K562 (cell line): ENCODE measurements around the gene VRK3. TPM values are rescaled to one million over a fixed set of nuclear protein-coding genes. Genes with fewer than 3 reads are reported as not detected.
A peak's percentile ranks its signal among the peaks of the same experiment; 100 is the strongest.

ENCODE experiments used
- AFF1 ChIP-seq, 2 experiments: fragments of 450-650 bp; IDR thresholded peaks; 2 replicates each; pipeline ENCODE4 v1.6.1; 2018; ENCODE audit warnings: mild to moderate bottlenecking in 2 of 2, low read depth in 1 of 2; ENCODE audit not compliant: partially characterized antibody in 2 of 2
- CBFA2T3 ChIP-seq: fragments of 450-650 bp; IDR thresholded peaks from 2 replicates; pipeline ENCODE4 v1.6.1; 2017
- JUN ChIP-seq, 2 experiments: sonication (generic) in 1 of 2; formaldehyde crosslinking in 1 of 2; IDR thresholded peaks; 2 replicates each; pipeline versions ENCODE4 v1.6.1 to v1.8.0; 2012 to 2022; ENCODE audit warnings: borderline replicate concordance in 2 of 2, mild to moderate bottlenecking in 2 of 2, improper control_type of control experiment in 1 of 2, low read depth in 1 of 2, low read length in 1 of 2, missing genetic modification reagents in 1 of 2
- MAZ ChIP-seq, 2 experiments: fragments of 450-650 bp in 1 of 2; sonication (generic) in 1 of 2; formaldehyde crosslinking; IDR thresholded peaks in 1 of 2; conservative IDR thresholded peaks in 1 of 2; 2 replicates each; pipeline versions ENCODE4 v1.4.0 to v1.5.0; 2020; ENCODE audit warnings: mild to moderate bottlenecking in 1 of 2, missing genetic modification reagents in 1 of 2
- NCOA1 ChIP-seq: fragments of 450-650 bp; IDR thresholded peaks from 2 replicates; pipeline ENCODE4 v1.6.1; 2016; ENCODE audit warnings: low read depth
- TOE1 ChIP-seq, 2 experiments: fragments of 450-650 bp in 1 of 2; sonication (generic) in 1 of 2; formaldehyde crosslinking in 1 of 2; IDR thresholded peaks; 2 replicates each; pipeline versions ENCODE4 v1.7.1 to v1.8.0; 2016 to 2022; ENCODE audit warnings: borderline replicate concordance in 2 of 2, mild to moderate bottlenecking in 2 of 2, antibody characterized with exemption in 1 of 2, inconsistent platforms in 1 of 2, low read depth in 1 of 2, missing genetic modification reagents in 1 of 2, moderate library complexity in 1 of 2
- TRIM24 ChIP-seq, 2 experiments: fragments of 450-650 bp; IDR thresholded peaks; 2 replicates each; pipeline ENCODE4 v1.6.1; 2016
- ZBTB1 ChIP-seq: sonication (generic); formaldehyde crosslinking; IDR thresholded peaks from 2 replicates; pipeline ENCODE4 v1.8.1; 2023; ENCODE audit warnings: missing genetic modification reagents, low read depth, mild to moderate bottlenecking, borderline replicate concordance
- ZNF354B ChIP-seq: fragments of 250-450 bp; sonication (Bioruptor Pico); IDR thresholded peaks from 2 replicates; pipeline ENCODE4 v1.4.0; 2020
- polyA plus RNA-seq, 8 experiments: library from polyadenylated mRNA; depleted of rRNA in 4 of 8; stranded (reverse) in 5 of 8; unstranded in 3 of 8; fragments of >200 nt; fragmentation: Nextera tagmentation in 2 of 8; fragmentation: Illumina TruSeq in 1 of 8; extraction: Ambion mirVana in 2 of 8; extraction: Trizol in 1 of 8; gene quantifications; 2 replicates each; pipeline versions ENCODE4 v1.2.1 to v1.2.3, GENCODE V29; 2011 to 2014; ENCODE audit warnings: inconsistent platforms in 1 of 8, missing spikeins in 1 of 8
- total RNA-seq, 7 experiments: library from RNA; depleted of rRNA in 6 of 7; stranded (reverse); fragments of >200 nt in 6 of 7; fragmentation: Illumina TruSeq in 2 of 7; extraction: Trizol in 2 of 7; gene quantifications; 2 replicates each; pipeline versions ENCODE4 v1.2.1 to v1.2.3, GENCODE V29; 2011 to 2021; ENCODE audit warnings: low replicate concordance in 1 of 7
- TF ChIP-seq, protein P1 (sequence below): sonication (generic); formaldehyde crosslinking; IDR thresholded peaks from 2 replicates; pipeline ENCODE4 v1.8.1; 2023; ENCODE audit warnings: mild to moderate bottlenecking, missing genetic modification reagents
- TF ChIP-seq, protein P2 (sequence below): sonication (generic); formaldehyde crosslinking; IDR thresholded peaks from 2 replicates; pipeline ENCODE4 v1.8.0; 2022; ENCODE audit warnings: missing genetic modification reagents, mild to moderate bottlenecking, borderline replicate concordance
- TF ChIP-seq, protein P3 (sequence below): fragments of 250-450 bp; sonication (Bioruptor Pico); IDR thresholded peaks from 2 replicates; pipeline ENCODE4 v1.4.0; 2020

VRK3 gene
- total and polyA plus RNA-seq, 9 of the 15 experiments (the other 6 are each of a cell fraction or from before 2014, with no cell fraction given), result 25.6 to 94.3 (median 42.9) TPM

DNA sequence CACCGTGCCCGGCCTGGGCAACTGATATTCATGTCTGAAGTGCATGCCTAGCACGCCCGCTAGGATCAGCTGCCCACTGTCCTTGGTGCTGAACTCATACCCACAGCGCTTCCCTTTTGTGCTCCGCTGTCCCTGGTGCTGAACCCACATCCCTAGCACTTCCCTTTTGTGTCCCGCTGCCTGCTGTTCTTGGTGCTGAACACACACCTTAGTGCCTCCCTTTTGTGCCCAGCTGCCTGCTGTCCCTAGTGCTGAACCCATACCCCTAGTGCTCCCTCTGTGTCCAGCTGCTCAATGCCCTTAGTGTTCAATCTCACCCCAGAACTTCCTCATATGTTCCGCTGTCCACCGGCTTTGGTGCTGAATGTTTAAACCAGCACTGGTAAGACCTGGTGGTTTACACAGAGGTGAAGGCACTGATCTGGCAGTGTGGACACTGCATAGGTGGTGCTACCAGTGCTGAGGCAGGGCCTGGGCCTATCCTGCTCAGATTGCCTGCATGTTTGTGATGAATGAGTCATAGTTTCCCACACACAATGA lies 37.9 kb downstream of the VRK3 start (continued):
- TF ChIP-seq, protein P1, sequence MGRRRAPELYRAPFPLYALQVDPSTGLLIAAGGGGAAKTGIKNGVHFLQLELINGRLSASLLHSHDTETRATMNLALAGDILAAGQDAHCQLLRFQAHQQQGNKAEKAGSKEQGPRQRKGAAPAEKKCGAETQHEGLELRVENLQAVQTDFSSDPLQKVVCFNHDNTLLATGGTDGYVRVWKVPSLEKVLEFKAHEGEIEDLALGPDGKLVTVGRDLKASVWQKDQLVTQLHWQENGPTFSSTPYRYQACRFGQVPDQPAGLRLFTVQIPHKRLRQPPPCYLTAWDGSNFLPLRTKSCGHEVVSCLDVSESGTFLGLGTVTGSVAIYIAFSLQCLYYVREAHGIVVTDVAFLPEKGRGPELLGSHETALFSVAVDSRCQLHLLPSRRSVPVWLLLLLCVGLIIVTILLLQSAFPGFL (CRISPR knock-in tag), result peak; percentile 100
- TF ChIP-seq AFF1 (IDR thresholded peaks at IDR 0.05; ENCODE audit: low read depth in 1 of 2, partially characterized antibody in 2 of 2), result peak in 1 of 2 experiments; percentile 100
- TF ChIP-seq ZNF354B, result peak; percentile 82
- TF ChIP-seq CBFA2T3, result no peak
- TF ChIP-seq NCOA1, result peak; percentile 100
- peak; percentile 82 for TF ChIP-seq TOE1 (IDR thresholded peaks at IDR 0.05; ENCODE audit: borderline replicate concordance)
- TF ChIP-seq TOE1 (CRISPR knock-in tag; IDR thresholded peaks at IDR 0.05; ENCODE audit: borderline replicate concordance, low read depth), result peak; percentile 100
- TF ChIP-seq, protein P2, sequence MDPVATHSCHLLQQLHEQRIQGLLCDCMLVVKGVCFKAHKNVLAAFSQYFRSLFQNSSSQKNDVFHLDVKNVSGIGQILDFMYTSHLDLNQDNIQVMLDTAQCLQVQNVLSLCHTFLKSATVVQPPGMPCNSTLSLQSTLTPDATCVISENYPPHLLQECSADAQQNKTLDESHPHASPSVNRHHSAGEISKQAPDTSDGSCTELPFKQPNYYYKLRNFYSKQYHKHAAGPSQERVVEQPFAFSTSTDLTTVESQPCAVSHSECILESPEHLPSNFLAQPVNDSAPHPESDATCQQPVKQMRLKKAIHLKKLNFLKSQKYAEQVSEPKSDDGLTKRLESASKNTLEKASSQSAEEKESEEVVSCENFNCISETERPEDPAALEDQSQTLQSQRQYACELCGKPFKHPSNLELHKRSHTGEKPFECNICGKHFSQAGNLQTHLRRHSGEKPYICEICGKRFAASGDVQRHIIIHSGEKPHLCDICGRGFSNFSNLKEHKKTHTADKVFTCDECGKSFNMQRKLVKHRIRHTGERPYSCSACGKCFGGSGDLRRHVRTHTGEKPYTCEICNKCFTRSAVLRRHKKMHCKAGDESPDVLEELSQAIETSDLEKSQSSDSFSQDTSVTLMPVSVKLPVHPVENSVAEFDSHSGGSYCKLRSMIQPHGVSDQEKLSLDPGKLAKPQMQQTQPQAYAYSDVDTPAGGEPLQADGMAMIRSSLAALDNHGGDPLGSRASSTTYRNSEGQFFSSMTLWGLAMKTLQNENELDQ (CRISPR knock-in tag), result peak; percentile 100
- TF ChIP-seq TRIM24 (IDR thresholded peaks at IDR 0.05), result peak; percentile 21 to 93; a peak in 2 of 4 replicates
- TF ChIP-seq ZBTB1, result peak; percentile 98
- TF ChIP-seq, protein P3, sequence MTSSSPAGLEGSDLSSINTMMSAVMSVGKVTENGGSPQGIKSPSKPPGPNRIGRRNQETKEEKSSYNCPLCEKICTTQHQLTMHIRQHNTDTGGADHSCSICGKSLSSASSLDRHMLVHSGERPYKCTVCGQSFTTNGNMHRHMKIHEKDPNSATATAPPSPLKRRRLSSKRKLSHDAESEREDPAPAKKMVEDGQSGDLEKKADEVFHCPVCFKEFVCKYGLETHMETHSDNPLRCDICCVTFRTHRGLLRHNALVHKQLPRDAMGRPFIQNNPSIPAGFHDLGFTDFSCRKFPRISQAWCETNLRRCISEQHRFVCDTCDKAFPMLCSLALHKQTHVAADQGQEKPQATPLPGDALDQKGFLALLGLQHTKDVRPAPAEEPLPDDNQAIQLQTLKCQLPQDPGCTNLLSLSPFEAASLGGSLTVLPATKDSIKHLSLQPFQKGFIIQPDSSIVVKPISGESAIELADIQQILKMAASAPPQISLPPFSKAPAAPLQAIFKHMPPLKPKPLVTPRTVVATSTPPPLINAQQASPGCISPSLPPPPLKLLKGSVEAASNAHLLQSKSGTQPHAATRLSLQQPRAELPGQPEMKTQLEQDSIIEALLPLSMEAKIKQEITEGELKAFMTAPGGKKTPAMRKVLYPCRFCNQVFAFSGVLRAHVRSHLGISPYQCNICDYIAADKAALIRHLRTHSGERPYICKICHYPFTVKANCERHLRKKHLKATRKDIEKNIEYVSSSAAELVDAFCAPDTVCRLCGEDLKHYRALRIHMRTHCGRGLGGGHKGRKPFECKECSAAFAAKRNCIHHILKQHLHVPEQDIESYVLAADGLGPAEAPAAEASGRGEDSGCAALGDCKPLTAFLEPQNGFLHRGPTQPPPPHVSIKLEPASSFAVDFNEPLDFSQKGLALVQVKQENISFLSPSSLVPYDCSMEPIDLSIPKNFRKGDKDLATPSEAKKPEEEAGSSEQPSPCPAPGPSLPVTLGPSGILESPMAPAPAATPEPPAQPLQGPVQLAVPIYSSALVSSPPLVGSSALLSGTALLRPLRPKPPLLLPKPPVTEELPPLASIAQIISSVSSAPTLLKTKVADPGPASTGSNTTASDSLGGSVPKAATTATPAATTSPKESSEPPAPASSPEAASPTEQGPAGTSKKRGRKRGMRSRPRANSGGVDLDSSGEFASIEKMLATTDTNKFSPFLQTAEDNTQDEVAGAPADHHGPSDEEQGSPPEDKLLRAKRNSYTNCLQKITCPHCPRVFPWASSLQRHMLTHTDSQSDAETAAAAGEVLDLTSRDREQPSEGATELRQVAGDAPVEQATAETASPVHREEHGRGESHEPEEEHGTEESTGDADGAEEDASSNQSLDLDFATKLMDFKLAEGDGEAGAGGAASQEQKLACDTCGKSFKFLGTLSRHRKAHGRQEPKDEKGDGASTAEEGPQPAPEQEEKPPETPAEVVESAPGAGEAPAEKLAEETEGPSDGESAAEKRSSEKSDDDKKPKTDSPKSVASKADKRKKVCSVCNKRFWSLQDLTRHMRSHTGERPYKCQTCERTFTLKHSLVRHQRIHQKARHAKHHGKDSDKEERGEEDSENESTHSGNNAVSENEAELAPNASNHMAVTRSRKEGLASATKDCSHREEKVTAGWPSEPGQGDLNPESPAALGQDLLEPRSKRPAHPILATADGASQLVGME, result peak; percentile 92
- TF ChIP-seq MAZ (CRISPR knock-in tag; conservative IDR thresholded peaks at IDR 0.05 in 1 of 2, IDR thresholded peaks at IDR 0.05 in 1 of 2), result peak; percentile 95 to 100
- no peak; the same call in 1 of the 2 replicates for TF ChIP-seq JUN (IDR thresholded peaks at IDR 0.05; ENCODE audit: borderline replicate concordance, low read depth, low read length)
- peak; percentile 100 for TF ChIP-seq JUN (CRISPR knock-in tag; IDR thresholded peaks at IDR 0.05; ENCODE audit: borderline replicate concordance)
